Measurements from ENCODE around the gene PEX11B. TPM values are rescaled to one million over a fixed set of nuclear protein-coding genes. Genes with fewer than 3 reads are reported as not detected.
"Not testable (repeated sequence)": the region's sequence is repeated elsewhere in the genome, so short reads cannot be mapped to it uniquely, and the experiment has no call there.

PEX11B gene
- total RNA-seq, 2 donors from 2014 or later = 28.2 to 31.1 TPM

DNA sequence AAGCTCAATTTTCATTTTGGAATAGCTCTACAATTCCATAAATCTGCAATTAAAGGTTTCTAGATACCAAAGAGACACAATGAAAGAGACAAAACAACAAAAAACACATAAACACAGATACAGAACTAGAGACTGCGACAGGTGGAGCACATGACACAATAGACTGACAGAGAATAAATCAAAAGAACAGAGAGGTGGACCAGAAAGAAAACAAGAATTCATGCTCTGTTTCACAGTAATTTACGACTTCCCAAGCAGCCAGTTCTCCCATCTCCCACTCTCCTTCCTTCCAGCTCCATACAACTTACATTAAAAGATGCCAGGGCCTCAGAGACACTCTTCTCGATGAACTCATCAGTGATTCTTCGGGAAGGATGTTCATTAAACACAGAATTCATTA, 23.9 kb upstream of the PEX11B start:
- Histone ChIP-seq H3K9me3 (no peaks in the 10 kb centered on the region), H3K4me1 (no peaks in the 10 kb centered on the region), H3K4me3 (no peak overlapping the region), H3K36me3 (no peaks in the 10 kb centered on the region), H3K27me3 (no peaks in the 10 kb centered on the region), H3K9ac (ENCODE audit: low read depth in 2 of 2, low read length in 2 of 2) (no peak overlapping the region), H3K27ac (no peak overlapping the region)
- intact Hi-C loops (cut with DNase I) = no loop called here
- TF ChIP-seq, protein P1, sequence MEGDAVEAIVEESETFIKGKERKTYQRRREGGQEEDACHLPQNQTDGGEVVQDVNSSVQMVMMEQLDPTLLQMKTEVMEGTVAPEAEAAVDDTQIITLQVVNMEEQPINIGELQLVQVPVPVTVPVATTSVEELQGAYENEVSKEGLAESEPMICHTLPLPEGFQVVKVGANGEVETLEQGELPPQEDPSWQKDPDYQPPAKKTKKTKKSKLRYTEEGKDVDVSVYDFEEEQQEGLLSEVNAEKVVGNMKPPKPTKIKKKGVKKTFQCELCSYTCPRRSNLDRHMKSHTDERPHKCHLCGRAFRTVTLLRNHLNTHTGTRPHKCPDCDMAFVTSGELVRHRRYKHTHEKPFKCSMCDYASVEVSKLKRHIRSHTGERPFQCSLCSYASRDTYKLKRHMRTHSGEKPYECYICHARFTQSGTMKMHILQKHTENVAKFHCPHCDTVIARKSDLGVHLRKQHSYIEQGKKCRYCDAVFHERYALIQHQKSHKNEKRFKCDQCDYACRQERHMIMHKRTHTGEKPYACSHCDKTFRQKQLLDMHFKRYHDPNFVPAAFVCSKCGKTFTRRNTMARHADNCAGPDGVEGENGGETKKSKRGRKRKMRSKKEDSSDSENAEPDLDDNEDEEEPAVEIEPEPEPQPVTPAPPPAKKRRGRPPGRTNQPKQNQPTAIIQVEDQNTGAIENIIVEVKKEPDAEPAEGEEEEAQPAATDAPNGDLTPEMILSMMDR (IDR thresholded peaks at IDR 0.05) = no peak
- no peak for DNase-seq

DNA sequence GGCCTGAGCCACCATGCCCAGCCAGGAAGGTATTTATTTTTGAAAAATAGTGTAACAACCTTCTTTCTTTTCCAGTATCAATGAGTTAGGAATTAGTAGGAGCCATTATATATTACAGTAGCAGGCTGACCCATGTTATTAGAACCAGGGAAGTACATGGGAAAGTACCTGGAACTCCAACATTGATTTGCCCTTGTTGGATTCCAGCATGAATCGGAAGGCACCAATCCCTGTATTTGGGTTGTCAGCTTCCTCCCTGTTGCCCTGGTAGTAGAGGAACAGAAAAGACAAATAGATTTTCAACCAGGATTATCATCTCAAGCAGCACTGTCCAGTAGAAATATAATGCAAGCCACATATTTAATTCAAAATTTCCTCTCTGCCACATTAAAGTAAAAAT, 18.9 kb upstream of the PEX11B start:
- Histone ChIP-seq H3K27me3 (no peaks in the 10 kb centered on the region), H3K4me1 (no peaks in the 10 kb centered on the region), H3K9me3 (no peaks in the 10 kb centered on the region), H3K27ac (no peak overlapping the region), H3K9ac (ENCODE audit: low read depth in 2 of 2, low read length in 2 of 2) (no peak overlapping the region), H3K4me3 (no peak overlapping the region), H3K36me3 (no peaks in the 10 kb centered on the region)
- DNase-seq = no peak
- intact Hi-C loops (cut with DNase I) = no loop called here
- TF ChIP-seq, protein P1 (IDR thresholded peaks at IDR 0.05) = no peak

DNA sequence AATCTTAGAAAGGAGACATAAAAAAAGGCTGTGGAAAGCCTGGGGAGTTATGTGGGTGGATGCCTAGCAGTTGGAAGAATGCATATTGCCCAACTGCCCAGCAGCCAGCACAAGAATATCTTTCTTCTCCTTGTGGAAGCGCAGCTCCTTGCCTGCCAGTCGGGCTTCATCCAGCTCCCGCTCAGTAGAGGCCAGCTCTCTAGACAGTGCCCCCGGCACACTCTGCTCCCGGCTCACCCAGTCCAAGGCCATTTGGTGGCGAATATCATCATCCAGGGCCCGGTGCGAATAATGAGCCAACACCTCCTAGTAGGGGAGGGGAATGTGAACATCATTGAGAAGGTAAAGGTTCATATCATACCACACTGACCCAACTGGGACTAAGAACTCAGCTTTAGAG, 17.7 kb upstream of the PEX11B start:
- H3K4me3 ChIP-seq = no peak overlapping the region
- H3K9me3 ChIP-seq = no peaks in the 10 kb centered on the region
- no peak overlapping the region for H3K9ac ChIP-seq (ENCODE audit: low read depth in 2 of 2, low read length in 2 of 2)
- H3K27ac ChIP-seq = no peak overlapping the region
- no peaks in the 10 kb centered on the region for H3K4me1 ChIP-seq
- TF ChIP-seq, protein P1 (IDR thresholded peaks at IDR 0.05) = no peak
- no peaks in the 10 kb centered on the region for H3K36me3 ChIP-seq
- no peak for DNase-seq
- intact Hi-C loops (cut with DNase I) = no loop called here
- H3K27me3 ChIP-seq = no peaks in the 10 kb centered on the region

DNA sequence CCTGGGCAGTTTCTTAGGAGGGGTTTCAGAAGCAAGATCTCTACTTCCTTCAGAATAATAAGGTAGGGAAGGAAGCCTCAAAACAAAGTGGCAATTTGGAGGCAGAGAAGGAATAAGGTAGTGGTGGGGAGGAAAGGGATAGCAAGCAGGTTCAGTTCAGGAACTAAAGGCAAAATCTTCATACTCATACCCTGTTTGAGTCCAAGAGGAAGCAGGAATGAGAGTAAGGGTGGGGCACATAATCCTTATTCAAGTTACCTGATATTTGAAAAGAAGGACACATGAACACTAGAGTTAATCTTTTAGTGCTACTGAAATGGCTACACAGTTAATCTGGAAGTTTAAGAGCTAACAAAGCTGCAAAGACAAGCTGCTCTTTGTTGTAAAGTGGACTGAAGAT, 17.2 kb upstream of the PEX11B start:
- Histone ChIP-seq H3K36me3 (no peaks in the 10 kb centered on the region), H3K9me3 (no peaks in the 10 kb centered on the region), H3K27me3 (no peaks in the 10 kb centered on the region), H3K27ac (no peak overlapping the region), H3K4me1 (no peaks in the 10 kb centered on the region), H3K4me3 (no peak overlapping the region), H3K9ac (ENCODE audit: low read depth in 2 of 2, low read length in 2 of 2) (no peak overlapping the region)
- DNase-seq = no peak
- intact Hi-C loops (cut with DNase I) = no loop called here
- TF ChIP-seq, protein P1 (IDR thresholded peaks at IDR 0.05) = no peak

DNA sequence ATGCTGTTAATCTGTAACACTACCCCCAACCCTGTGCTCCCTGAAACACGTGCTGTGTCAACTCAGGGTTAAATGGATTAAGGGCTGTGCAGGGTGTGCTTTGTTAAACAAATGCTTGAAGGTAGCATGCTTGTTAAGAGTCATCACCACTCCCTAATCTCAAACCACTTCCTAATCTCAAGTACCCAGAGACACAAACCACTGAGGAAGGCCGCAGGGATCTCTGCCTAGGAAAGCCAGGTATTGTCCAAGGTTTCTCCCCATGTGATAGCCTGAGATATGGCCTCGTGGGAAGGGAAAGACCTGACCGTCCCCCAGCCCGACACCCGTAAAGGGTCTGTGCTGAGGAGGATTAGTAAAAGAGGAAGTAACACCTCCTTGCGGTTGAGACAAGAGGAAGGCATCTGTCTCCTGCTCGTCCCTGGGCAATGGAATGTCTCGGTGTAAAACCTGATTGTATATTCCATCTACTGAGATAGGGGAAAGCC, 14.0 kb upstream of the PEX11B start:
- H3K36me3 ChIP-seq; intact Hi-C loops (cut with DNase I); H3K27me3 ChIP-seq; H3K9ac ChIP-seq (ENCODE audit: low read depth in 2 of 2, low read length in 2 of 2); H3K4me3 ChIP-seq; H3K27ac ChIP-seq; H3K9me3 ChIP-seq; H3K4me1 ChIP-seq; DNase-seq: not testable (repeated sequence)

DNA sequence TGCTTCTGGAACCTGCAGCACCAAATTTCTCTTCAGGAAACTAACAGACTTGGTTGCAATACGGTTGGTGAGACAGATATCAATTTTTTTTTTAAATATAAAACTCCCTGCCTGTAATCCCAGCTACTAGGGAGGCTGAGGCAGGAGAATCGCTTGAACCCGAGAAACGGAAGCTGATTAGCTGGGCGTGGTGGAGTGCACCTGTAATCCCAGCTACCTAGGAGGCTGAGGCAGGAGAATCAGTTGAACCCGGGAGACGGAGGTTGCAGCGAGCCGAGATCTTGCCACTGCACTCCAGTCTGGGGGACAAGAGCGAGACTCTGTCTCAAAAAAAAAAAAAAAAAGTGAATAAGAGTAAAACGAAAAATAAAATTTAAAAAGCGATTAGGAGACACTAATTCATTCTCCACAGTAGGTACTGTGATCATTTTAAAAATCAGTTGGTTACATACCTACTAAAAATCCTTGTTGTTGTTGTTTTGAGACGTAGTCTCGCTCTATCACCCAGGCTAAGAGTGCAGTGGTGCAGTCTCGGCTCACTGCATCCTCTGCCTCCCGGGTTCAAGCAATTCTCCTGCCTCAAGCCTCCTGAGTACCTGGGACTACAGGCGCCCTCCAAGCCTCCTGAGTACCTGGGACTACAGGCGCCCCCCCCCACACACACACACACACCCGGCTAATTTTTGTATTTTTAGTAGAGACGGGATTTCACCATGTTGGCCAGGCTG, 9.6 kb upstream of the PEX11B start:
- no peaks in the 10 kb centered on the region for H3K36me3 ChIP-seq
- peak overlapping the region; percentile 66 to 97 for H3K9ac ChIP-seq (ENCODE audit: low read depth in 2 of 2, low read length in 2 of 2)
- H3K4me3 ChIP-seq = peak overlapping the region; percentile 75
- H3K27ac ChIP-seq = peak overlapping the region; percentile 89
- peak; percentile 28 for DNase-seq
- no peaks in the 10 kb centered on the region for H3K27me3 ChIP-seq
- TF ChIP-seq, protein P1 (IDR thresholded peaks at IDR 0.05) = no peak
- H3K4me1 ChIP-seq = peaks cover 8% of the 10 kb centered on the region
- intact Hi-C loops (cut with DNase I) = no loop called here
- no peaks in the 10 kb centered on the region for H3K9me3 ChIP-seq

All from colonic mucosa (tissue), 4 donors.